Activated T-helper 2 cell treated with anti-CD3 and anti-CD28 coated beads, Interferon-gamma antibody, Interleukin-2, Interleukin-4, amounts not matched to agents 10 μg/mL and 5 μg/mL and 100 μg/mL, durations not matched to agents 14 hours and 24 hours and 36 hours (primary cell): Measurements from ENCODE around the gene GPC4. TPM values are rescaled to one million over a fixed set of nuclear protein-coding genes. Genes with fewer than 3 reads are reported as not detected.

ENCODE experiments used
- DNase-seq: peaks from one replicate; pipeline ENCODE4 v3.0.0; 2021; ENCODE audit warnings: low spot score
- H3K27ac Mint-ChIP-seq: one replicate; pipeline ENCODE4 v1.8.0; 2021; ENCODE audit warnings: mixed read lengths
- H3K27me3 Mint-ChIP-seq: one replicate; pipeline ENCODE4 v1.8.0; 2021; ENCODE audit warnings: low read depth, mixed read lengths
- H3K36me3 Mint-ChIP-seq: one replicate; pipeline ENCODE4 v1.8.0; 2021; ENCODE audit warnings: low read depth, mixed read lengths
- H3K4me1 Mint-ChIP-seq: one replicate; pipeline ENCODE4 v1.8.0; 2021; ENCODE audit warnings: low read depth, mixed read lengths
- H3K4me3 Mint-ChIP-seq: one replicate; pipeline ENCODE4 v1.8.0; 2021; ENCODE audit warnings: low read depth, mild to moderate bottlenecking, moderate library complexity, mixed read lengths
- H3K9me3 Mint-ChIP-seq: one replicate; pipeline ENCODE4 v1.8.0; 2021; ENCODE audit warnings: mixed read lengths
- intact Hi-C: fragments of 100-400 bp; cut with micrococcal nuclease; formaldehyde crosslinking; loops from one replicate; pipeline ENCODE4 v1.15.1; 2023
- total RNA-seq: library from RNA; stranded (reverse); gene quantifications from 2 replicates; pipeline ENCODE4 v1.2.3, GENCODE V29; 2022

The GPC4 gene
- total RNA-seq, 1 donor from 2014 or later: not detected

- H3K9me3 Mint-ChIP-seq: no peaks in the 10 kb centered on the region
Observed at GRCh38 chrX:133267621-133268020, 147.7 kb downstream of the GPC4 start.

GRCh38 chrX:133265331-133265730 is 150.0 kb downstream of the GPC4 start:
- DNase-seq: no peak
- H3K4me1 Mint-ChIP-seq: no peaks in the 10 kb centered on the region

More at GRCh38 chrX:133267621-133268020, 147.7 kb downstream of the GPC4 start:
- H3K27me3 Mint-ChIP-seq: no peaks in the 10 kb centered on the region
- H3K4me1 Mint-ChIP-seq: no peaks in the 10 kb centered on the region
- intact Hi-C loops: no loop called here
- H3K27ac Mint-ChIP-seq: no peak overlapping the region
- H3K36me3 Mint-ChIP-seq: no peaks in the 10 kb centered on the region
- no peak for DNase-seq
- H3K4me3 Mint-ChIP-seq: no peak overlapping the region

GRCh38 chrX:133258481-133258880 is 156.8 kb downstream of the GPC4 start:
- no peak for DNase-seq
- Mint-ChIP-seq H3K4me3 (no peak overlapping the region), H3K27me3 (no peaks in the 10 kb centered on the region), H3K4me1 (no peaks in the 10 kb centered on the region), H3K9me3 (no peaks in the 10 kb centered on the region), H3K27ac (no peak overlapping the region), H3K36me3 (no peaks in the 10 kb centered on the region)
- intact Hi-C loops: no loop called here

More at GRCh38 chrX:133265331-133265730, 150.0 kb downstream of the GPC4 start:
- no peaks in the 10 kb centered on the region for H3K36me3 Mint-ChIP-seq
- intact Hi-C loops: no loop called here
- no peaks in the 10 kb centered on the region for H3K9me3 Mint-ChIP-seq
- no peak overlapping the region for H3K27ac Mint-ChIP-seq
- H3K27me3 Mint-ChIP-seq: no peaks in the 10 kb centered on the region
- no peak overlapping the region for H3K4me3 Mint-ChIP-seq

- H3K36me3 Mint-ChIP-seq: no peaks in the 10 kb centered on the region
- no peak overlapping the region for H3K27ac Mint-ChIP-seq
- no peaks in the 10 kb centered on the region for H3K4me1 Mint-ChIP-seq
- no peaks in the 10 kb centered on the region for H3K27me3 Mint-ChIP-seq
- no peaks in the 10 kb centered on the region for H3K9me3 Mint-ChIP-seq
- DNase-seq: no peak
- no peak overlapping the region for H3K4me3 Mint-ChIP-seq
- intact Hi-C loops: no loop called here
Observed at GRCh38 chrX:133254666-133255065, 160.6 kb downstream of the GPC4 start.

DNA sequence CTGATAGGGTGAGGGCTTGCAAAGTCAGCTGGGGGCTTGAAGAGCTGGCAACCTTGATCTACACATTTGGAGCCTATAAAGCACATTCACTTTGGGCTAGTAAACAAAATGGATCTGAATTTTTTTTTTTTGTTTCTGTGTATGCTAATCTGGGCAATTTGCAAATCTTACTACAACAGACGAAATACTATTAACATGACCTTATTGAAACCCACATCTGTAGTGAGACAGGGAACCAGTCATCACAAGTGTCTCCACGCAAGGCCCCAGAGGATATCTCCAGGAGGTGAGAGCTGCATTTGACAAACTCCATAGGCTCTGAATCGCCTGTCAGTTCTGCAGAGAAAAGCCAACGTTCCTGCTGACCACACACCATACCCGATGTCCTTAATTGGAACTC is 164.1 kb downstream of the GPC4 start:
- H3K4me3 Mint-ChIP-seq: no peak overlapping the region
- no peak overlapping the region for H3K27ac Mint-ChIP-seq
- DNase-seq: no peak
- no peaks in the 10 kb centered on the region for H3K4me1 Mint-ChIP-seq
- intact Hi-C loops: no loop called here
- H3K27me3 Mint-ChIP-seq: no peaks in the 10 kb centered on the region
- H3K36me3 Mint-ChIP-seq: no peaks in the 10 kb centered on the region
- peaks cover 7% of the 10 kb centered on the region for H3K9me3 Mint-ChIP-seq

DNA sequence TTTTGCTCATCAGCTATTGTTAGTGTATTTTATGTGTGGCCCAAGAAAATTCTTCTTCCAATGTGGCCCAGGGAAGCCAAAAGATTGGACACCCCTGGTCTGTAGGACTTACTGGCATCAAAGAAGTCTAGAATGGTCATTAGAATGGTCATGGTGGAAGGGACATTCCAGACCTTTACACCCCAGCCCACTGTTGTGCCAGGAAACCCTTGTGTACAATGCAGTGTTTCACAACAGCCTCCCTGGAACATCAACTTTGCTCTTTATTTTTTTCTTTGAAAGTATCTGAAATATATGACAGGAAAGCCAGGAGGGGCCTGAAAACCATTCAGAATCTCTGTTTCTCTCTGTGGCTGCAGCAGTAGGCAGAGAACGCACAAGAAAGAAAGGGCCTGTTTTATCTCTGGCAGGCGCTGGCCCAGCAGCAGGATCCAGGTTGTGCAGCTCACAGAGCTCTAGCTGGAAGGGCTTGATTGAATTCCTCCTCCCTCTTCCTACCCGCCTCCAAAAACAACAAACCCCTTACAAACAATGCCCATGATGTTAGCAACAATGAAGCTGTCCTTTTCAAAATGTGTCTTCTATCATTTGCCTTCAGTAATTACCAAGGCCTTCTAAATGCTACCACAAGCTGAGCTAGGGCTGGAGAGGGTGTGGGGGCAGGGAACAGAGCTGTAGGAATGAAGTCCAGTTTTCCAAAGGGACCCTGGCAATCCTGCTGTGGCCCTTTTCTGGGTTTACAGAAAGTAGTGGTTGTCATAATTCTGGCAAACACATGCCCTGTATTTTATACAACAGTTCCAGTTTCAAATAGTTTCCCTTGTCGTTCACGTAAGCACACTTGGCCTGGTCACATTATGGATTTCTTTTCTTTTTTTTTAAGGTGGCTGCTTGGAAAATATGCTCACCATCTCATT is 164.8 kb downstream of the GPC4 start:
- Mint-ChIP-seq H3K27me3 (no peaks in the 10 kb centered on the region), H3K4me3 (no peak overlapping the region), H3K9me3 (peaks cover 7% of the 10 kb centered on the region), H3K36me3 (no peaks in the 10 kb centered on the region), H3K27ac (no peak overlapping the region), H3K4me1 (no peaks in the 10 kb centered on the region)
- intact Hi-C loops: no loop called here
- DNase-seq: no peak

Other genes with a start within 250 kb of the GPC4 start
- gene TFDP3, start 197.1 kb downstream of the GPC4 start, total RNA-seq: not detected in 2 replicates